ENCODE results near the gene TMEM229B. TPM values are rescaled to one million over a fixed set of nuclear protein-coding genes. Genes with fewer than 3 reads are reported as not detected.

TMEM229B gene
- total RNA-seq, 1 donor from 2014 or later = 1.7 TPM

DNA sequence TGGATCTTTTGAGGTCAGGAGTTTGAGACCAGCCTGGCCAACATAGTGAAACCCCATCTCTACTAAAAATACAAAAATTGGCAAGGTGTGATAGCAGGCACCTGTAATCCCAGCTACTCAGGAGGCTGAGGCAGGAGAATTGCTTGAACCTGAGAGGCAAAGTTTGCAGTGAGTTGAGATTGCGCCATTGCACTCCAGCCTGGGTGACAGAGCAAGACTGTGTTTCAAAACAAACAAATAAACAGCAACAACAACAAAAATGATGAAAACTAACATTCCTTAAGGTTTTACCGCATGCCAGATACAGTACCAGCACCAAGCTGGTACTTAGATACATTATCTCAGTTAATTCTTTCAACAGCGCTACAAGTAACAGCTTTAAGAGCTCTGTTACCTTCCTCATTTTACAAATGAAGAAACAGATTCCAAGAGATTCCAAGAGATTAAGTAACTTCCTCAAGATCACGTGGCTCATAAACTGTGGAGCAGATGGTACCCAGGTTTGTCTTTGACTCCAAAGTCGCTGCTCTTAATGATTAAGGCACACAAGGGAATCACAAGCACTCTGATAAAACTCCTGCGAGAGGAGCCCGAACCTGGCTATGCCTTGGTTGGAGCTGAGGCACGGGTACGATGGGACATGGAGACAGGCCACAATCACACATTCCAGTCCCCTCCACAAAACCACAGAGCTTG, 58.9 kb downstream of the TMEM229B start:
- Mint-ChIP-seq H3K9me3 (ENCODE audit: low read depth) (no peaks in the 10 kb centered on the region), H3K4me1 (ENCODE audit: low read depth) (peaks cover 6% of the 10 kb centered on the region), H3K36me3 (ENCODE audit: low read depth) (no peaks in the 10 kb centered on the region), H3K27me3 (ENCODE audit: low read depth) (peaks cover 23% of the 10 kb centered on the region), H3K4me3 (ENCODE audit: unreplicated experiment) (no peak overlapping the region), H3K27ac (ENCODE audit: unreplicated experiment) (no peak overlapping the region)
- DNase-seq (ENCODE audit: low spot score) = no peak
- TF ChIP-seq, protein P1, sequence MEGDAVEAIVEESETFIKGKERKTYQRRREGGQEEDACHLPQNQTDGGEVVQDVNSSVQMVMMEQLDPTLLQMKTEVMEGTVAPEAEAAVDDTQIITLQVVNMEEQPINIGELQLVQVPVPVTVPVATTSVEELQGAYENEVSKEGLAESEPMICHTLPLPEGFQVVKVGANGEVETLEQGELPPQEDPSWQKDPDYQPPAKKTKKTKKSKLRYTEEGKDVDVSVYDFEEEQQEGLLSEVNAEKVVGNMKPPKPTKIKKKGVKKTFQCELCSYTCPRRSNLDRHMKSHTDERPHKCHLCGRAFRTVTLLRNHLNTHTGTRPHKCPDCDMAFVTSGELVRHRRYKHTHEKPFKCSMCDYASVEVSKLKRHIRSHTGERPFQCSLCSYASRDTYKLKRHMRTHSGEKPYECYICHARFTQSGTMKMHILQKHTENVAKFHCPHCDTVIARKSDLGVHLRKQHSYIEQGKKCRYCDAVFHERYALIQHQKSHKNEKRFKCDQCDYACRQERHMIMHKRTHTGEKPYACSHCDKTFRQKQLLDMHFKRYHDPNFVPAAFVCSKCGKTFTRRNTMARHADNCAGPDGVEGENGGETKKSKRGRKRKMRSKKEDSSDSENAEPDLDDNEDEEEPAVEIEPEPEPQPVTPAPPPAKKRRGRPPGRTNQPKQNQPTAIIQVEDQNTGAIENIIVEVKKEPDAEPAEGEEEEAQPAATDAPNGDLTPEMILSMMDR (IDR thresholded peaks at IDR 0.05) = no peak

DNA sequence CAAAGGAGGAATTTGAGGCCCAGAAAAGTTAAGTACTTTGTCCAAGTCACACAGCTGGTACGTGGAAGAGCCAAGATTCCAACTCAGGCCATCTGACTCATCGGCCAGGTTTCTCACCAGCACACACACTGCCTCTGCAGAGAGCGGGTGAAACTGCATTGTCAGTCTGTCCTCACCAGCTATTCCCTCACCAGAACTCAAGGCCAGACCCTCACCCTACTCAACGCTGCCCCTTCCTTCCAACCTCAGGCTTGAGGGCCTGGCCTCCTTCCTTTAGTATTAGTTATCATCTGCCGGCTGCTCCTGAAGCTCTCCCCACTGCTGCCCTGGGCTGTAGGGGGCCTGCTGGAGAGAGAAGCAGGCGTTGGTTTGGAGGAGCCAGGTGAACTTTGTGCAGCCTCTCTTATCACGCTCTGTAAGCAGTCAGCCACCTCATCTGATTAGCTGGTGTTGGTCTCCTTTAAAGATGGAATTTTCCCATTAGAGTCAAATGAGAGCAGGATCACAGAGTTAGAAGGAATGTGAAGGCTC, 60.0 kb downstream of the TMEM229B start:
- H3K9me3 Mint-ChIP-seq (ENCODE audit: low read depth) = no peaks in the 10 kb centered on the region
- no peak overlapping the region for H3K4me3 Mint-ChIP-seq (ENCODE audit: unreplicated experiment)
- peaks cover 6% of the 10 kb centered on the region for H3K4me1 Mint-ChIP-seq (ENCODE audit: low read depth)
- H3K36me3 Mint-ChIP-seq (ENCODE audit: low read depth) = no peaks in the 10 kb centered on the region
- peaks cover 15% of the 10 kb centered on the region for H3K27me3 Mint-ChIP-seq (ENCODE audit: low read depth)
- DNase-seq (ENCODE audit: low spot score) = no peak
- no peak overlapping the region for H3K27ac Mint-ChIP-seq (ENCODE audit: unreplicated experiment)
- TF ChIP-seq, protein P1 (IDR thresholded peaks at IDR 0.05) = no peak

GRCh38 chr14:67426983-67427606, 61.4 kb downstream of the TMEM229B start:
- TF ChIP-seq, protein P1 (IDR thresholded peaks at IDR 0.05) = peak; percentile 89
- Mint-ChIP-seq H3K36me3 (ENCODE audit: low read depth) (no peaks in the 10 kb centered on the region), H3K27ac (ENCODE audit: unreplicated experiment) (no peak overlapping the region), H3K4me3 (ENCODE audit: unreplicated experiment) (no peak overlapping the region), H3K9me3 (ENCODE audit: low read depth) (no peaks in the 10 kb centered on the region), H3K4me1 (ENCODE audit: low read depth) (peaks cover 6% of the 10 kb centered on the region), H3K27me3 (ENCODE audit: low read depth) (peaks cover 7% of the 10 kb centered on the region)
- DNase-seq (ENCODE audit: low spot score) = no peak

DNA sequence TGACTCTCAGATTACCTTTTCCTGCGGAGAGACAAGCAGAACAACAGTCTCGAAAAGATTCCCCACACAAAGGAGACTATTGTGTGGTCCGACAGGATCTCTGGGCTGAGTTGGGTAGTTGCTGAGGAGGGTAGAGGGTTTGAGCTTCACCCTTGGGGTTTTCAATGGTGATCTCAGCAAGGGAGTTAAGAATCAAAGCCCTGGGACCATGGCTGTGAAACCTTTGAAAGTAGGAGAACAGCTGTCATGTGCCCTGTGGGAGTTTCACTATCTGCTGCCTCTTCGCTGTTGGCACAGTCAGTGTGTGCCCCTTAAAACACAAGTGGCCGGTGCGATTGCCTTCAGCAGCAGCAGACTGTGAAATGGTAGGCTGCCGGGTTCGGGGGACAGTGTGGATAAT, 62.4 kb downstream of the TMEM229B start:
- Mint-ChIP-seq H3K4me1 (ENCODE audit: low read depth) (peaks cover 6% of the 10 kb centered on the region), H3K9me3 (ENCODE audit: low read depth) (no peaks in the 10 kb centered on the region)
- TF ChIP-seq, protein P1 (IDR thresholded peaks at IDR 0.05) = no peak

DNA sequence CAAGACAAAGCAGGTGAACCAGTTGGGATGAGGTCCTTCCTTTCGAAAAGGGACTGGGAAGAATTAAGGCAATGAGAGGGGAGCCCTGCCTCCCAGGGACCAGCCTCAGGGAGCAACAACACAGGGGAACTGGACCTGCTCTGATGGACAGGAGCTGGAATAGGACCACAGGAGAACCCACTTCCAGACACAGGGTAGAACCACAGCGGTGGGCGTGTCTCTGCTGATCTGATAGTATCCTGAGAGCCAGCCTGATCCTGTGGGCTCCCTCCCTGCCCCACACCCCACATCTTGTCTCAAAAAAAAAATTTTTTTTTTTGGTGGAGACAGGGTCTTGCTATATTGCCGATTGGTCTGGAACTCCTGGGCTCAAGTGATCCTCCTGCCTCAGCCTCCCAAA, 62.9 kb downstream of the TMEM229B start:
- Mint-ChIP-seq H3K36me3 (ENCODE audit: low read depth) (no peaks in the 10 kb centered on the region), H3K4me3 (ENCODE audit: unreplicated experiment) (no peak overlapping the region), H3K27me3 (ENCODE audit: low read depth) (peaks cover 7% of the 10 kb centered on the region), H3K27ac (ENCODE audit: unreplicated experiment) (no peak overlapping the region), H3K4me1 (ENCODE audit: low read depth) (peaks cover 6% of the 10 kb centered on the region), H3K9me3 (ENCODE audit: low read depth) (no peaks in the 10 kb centered on the region)
- TF ChIP-seq, protein P1 (IDR thresholded peaks at IDR 0.05) = no peak
- no peak for DNase-seq (ENCODE audit: low spot score)

More for the DNA sequence above, 62.4 kb downstream of the TMEM229B start:
- no peak overlapping the region for H3K4me3 Mint-ChIP-seq (ENCODE audit: unreplicated experiment)
- no peaks in the 10 kb centered on the region for H3K36me3 Mint-ChIP-seq (ENCODE audit: low read depth)
- H3K27me3 Mint-ChIP-seq (ENCODE audit: low read depth) = peaks cover 7% of the 10 kb centered on the region
- DNase-seq (ENCODE audit: low spot score) = no peak
- H3K27ac Mint-ChIP-seq (ENCODE audit: unreplicated experiment) = no peak overlapping the region
